Activated naive CD4-positive, alpha-beta T cell (primary cell): ENCODE measurements around the gene EGFL8.
"Not testable (repeated sequence)": the region's sequence is repeated elsewhere in the genome, so short reads cannot be mapped to it uniquely, and the experiment has no call there.

Experiments used
- DNase-seq, 4 experiments: peaks; one replicate each; lab custom pipeline; 2025; lab: John Stamatoyannopoulos, UW

The EGFL8 gene

DNA sequence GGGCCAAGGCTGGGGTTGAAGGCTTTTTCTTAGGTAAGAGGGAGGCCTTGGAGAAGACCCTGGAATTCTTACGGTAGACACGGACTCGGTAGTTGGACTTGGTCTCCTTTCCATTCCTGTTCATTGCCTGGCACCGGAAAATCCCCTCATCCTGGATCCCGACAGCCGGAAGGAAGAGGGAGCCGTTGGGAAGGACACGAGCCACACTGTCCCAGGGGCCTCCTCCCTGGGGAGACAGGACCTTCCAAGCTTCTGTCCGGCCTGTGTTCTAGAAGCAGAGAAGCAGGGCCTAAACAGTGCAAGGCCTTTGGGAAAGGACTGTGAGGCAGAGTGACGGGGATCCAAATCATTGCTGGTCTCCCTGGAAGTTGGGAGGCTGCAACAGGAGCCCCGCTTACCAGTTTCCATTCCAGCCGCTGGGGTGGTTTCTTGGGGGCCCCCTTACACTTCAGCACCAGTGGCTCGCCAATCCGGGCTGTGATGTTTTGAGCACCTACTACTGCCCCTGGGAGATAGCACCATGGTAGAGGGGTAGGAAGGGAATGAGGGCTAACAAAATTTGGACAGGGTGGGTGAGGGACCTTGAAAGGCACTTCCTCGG, 19.2 kb downstream of the EGFL8 start:
- DNase-seq = no peak

GRCh38 chr6:32184084-32184640, 19.8 kb downstream of the EGFL8 start, which contains the start of gene AGER:
Gene AGER, minus strand, starts transcription at chr6:32184253. Its CDS starts 31 bp downstream, at chr6:32184222.
- DNase-seq = no peak

DNA sequence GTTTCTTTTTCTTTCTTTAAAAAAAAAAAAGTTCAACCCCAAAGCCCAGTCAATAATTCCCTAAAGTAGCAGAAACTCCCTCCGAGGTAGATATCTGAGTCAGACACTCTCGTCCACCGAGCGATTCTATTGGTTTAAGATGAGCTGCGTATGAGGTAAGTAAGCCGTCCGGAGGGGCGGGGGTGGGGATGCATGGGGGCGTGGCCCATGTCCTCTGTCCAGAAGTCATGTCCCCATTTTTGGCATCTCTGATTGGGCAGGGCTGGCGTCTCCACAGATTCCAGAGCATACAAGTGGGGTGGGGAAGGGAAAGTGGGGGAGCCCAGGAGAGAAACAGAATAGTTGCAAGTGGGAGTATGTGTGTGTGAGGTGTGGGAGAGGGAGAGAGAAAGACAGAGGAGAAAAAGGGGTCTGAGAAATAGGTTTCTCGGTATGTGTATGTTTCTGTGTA, 21.3 kb downstream of the EGFL8 start:
- DNase-seq = not testable (repeated sequence)

GRCh38 chr6:32186151-32186840, 21.9 kb downstream of the EGFL8 start:
- DNase-seq = not testable (repeated sequence)

- DNase-seq = no peak
Measured at GRCh38 chr6:32187009-32187709, 22.8 kb downstream of the EGFL8 start.

GRCh38 chr6:32187725-32188380, 23.5 kb downstream of the EGFL8 start:
- DNase-seq = not testable (repeated sequence)

DNA sequence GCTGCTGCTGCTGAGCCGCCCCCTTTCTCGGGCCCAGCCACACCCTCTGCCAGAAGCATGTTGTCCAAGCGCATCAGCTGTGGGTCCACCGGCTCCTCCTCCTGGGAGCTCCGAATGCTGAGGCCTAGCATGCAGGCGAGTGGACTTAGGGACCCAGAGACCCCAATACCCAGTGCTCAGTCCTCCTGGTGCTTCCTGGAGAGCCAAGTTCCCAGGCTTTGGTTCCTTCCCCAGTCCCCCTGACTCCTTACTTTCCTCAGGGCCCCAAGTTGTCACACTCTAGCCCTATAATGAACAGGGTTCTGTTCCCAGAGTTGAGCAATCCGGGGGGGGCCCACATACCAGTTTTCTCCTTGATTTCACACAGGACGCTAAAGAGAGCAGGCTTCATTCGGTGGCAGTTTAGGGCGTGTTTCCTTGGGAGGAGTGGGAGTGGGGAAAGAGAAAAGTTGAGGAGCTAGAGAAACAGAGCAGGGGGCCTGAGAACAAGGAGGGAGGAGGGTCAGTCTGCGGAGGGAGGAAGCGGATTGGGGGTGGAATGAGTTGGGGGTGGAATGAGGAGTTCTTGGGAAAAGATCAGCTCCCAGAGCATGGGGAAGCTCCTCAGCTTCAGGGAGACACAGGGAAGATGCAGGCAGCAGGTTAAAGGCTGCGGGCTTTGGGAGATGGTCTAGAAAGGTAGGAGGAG, 24.1 kb downstream of the EGFL8 start:
- DNase-seq = no peak

DNA sequence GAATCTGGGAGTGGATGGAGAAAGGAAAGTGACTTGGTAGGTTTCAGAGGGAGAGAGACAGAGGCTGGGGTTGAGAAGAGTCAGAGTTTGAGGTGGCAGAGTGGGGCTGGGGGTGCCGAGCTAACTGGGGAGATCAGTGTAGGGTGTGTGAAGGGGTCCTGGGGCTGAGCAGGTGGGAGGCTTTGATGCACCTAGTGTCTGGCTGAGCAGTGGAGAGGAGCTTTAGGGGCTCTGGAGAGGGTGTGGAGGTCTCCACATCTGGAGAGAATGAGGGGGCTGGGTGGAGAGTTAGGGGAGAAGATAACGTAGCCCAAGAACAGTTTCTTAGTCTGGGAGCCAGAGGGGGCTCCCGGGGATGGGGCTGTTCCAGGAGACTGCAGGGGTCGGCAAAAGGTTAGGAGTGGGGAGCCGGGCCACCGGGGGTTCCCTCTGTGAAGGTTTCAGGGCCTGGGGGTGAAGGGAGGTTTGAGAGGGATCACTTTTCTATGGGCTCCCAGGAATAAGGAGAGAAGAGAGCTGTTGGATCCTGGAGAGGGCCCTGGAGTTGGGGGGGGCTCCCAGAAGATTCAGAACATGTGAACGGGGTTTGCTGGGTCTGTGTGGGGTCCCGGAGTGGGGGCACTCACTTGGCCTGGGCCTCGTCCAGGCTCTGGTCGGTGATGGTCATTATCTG, 24.8 kb downstream of the EGFL8 start:
- DNase-seq = no peak

DNA sequence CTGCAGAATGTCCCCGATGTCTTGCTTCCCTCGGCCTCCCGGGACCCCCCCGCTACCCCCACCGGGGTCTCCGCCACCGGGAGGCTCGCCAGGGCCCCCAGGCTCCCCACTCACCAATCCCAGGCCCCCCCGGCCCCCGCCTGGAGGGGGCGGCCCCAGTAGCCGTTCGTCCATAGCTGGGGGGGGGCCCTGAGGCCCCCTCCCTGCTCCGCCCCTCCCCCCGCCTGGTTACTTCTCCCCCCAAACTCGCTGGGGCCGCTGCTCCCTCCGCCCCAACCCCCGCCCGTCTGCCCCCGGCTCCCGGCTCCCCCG, 25.3 kb downstream of the EGFL8 start:
- no peak for DNase-seq

- peak in 3 of 4 experiments; percentile 22 to 78 (median 68) for DNase-seq
Measured at GRCh38 chr6:32190054-32190851, 25.9 kb downstream of the EGFL8 start, which contains the start of gene PBX2. Gene PBX2, minus strand, starts transcription at chr6:32190202. Its CDS starts 287 bp downstream, at chr6:32189915.

DNA sequence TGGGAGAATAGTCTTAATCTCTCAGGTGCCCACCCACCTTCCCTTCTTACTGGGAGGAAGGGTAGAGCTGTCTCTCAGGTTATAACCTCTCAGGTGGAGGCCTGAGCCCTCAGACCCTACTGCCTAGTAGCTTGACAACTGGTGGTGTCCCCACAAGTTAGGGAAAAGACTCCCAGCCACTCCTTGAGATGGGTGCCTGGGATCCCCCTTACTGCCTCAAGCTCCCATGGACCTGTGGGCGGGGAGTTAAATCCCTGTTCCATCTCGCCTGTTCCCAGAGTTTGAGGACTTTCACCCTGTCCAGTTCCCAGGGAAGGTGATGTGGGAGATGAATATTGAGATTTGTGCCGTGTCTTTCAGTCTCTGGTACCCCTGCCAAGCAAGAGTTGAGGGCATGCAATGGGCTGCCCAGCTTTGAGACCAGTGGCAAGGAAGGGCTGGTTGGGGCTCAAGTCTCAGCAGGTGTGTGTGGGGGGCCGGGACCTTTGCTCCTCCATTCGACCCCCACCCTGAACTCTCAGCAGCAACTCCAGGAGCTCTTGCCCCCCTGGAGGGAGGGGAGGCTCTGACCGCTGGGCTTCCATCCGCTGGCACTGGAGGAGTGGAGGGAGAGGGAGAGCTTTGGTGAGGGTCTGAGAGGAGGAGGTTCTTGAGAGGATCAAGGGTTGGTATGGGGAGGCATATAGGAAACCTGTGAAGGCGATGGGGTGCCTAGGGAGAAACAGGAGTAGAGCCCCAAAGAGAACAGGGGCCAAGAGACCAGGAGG, 26.7 kb downstream of the EGFL8 start:
- DNase-seq = no peak

DNA sequence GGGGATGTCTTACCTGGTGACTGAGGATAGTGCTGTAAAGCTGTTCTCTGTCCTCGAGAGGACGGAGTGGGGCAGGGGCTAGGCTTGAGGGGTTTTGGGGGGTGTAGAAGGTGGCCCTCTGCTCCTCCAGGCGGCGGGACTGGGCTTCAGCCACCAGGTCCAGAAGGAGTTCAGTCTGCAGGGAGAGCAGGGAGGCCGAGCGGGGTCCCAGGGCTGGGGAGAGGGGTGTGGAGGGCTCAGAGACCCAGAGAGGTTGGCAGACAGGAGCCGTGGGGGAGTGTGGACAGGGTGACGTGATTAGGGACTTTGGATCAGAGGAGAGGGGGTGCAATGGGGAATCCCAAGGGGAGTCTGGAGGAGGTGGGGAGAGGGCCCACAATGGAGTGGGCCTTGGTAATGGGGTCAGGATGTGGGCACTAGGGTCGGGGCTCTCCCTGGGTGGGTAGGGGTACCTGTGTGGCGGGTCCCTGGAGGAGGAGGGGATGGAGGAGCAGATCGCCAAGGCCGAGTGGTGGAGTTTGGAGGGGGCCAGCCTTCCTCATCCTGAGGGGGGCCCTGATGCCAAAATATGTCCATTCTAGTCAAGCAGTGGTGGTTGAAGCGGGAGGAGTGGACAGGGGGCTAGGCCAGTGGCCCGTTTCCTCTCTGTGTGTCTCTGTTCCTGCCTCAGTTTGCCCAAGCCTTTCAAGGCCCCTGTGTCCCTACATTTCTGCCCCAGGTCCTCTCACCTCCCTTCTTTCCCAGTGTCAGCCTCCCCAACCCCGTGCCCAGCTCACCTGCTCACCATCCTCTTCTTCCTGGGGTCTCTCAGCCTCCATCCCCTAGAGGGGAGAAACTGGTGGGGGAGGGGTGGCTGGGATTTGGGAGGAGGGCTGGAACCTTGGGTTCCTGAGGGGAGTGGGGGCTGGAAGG, 27.6 kb downstream of the EGFL8 start:
- no peak for DNase-seq

GRCh38 chr6:32192608-32193039, 28.2 kb downstream of the EGFL8 start, which contains the start of gene GPSM3:
Gene GPSM3, minus strand, starts transcription at chr6:32192643. Its CDS starts 130 bp downstream, at chr6:32192513.
- DNase-seq = peak in 2 of 4 experiments; percentile 46 to 55

- DNase-seq = not testable (repeated sequence)
Measured at GRCh38 chr6:32193096-32193495, 28.7 kb downstream of the EGFL8 start.

- no peak for DNase-seq
Measured at GRCh38 chr6:32194388-32194787, 30.0 kb downstream of the EGFL8 start.

GRCh38 chr6:32194825-32195651, 30.6 kb downstream of the EGFL8 start:
- DNase-seq = no peak

GRCh38 chr6:32195652-32195901, 31.2 kb downstream of the EGFL8 start:
- DNase-seq = peak; percentile 99 to 100 (median 99)
